Upper lobe of left lung (tissue), 6 donors: ENCODE results near the gene RPUSD4. TPM values are rescaled to one million over a fixed set of nuclear protein-coding genes. Genes with fewer than 3 reads are reported as not detected.

Experiments
- ATAC-seq, 2 donors: fragments of 200-7000 bp; cut with Tn5 transposase; one replicate each; pipeline ENCODE4 v1.9.1; 2022; ENCODE audit warnings: mild to moderate bottlenecking in 2 of 2, moderate library complexity in 2 of 2; ENCODE audit not compliant: low FRiP score in 2 of 2
- DNase-seq, 2 donors: peaks; one replicate each; pipeline ENCODE4 v3.0.0-alpha.2; 2019 to 2020
- H3K27ac ChIP-seq, 4 donors: fragments of 200-600 bp; sonication (generic); one replicate each; pipeline ENCODE4 v1.5.1; 2016 to 2019
- H3K27me3 ChIP-seq, 4 donors: fragments of 200-600 bp; sonication (generic); one replicate each; pipeline ENCODE4 v1.5.1; 2017 to 2019
- H3K36me3 ChIP-seq, 4 donors: fragments of 200-600 bp; sonication (generic); one replicate each; pipeline ENCODE4 v1.5.1; 2016 to 2019
- H3K4me1 ChIP-seq, 4 donors: fragments of 200-600 bp; sonication (generic); one replicate each; pipeline ENCODE4 v1.5.1; 2018 to 2019
- H3K4me3 ChIP-seq, 4 donors: fragments of 200-600 bp; sonication (generic); one replicate each; pipeline ENCODE4 v1.5.1; 2017 to 2019; ENCODE audit warnings: mild to moderate bottlenecking in 2 of 4, moderate library complexity in 1 of 4
- H3K9me3 ChIP-seq, 4 donors: fragments of 200-600 bp; sonication (generic); one replicate each; pipeline ENCODE4 v1.5.1; 2018 to 2019
- CTCF ChIP-seq, 6 experiments: fragments of 450-650 bp in 4 of 6; fragments of 200-600 bp in 2 of 6; sonication (generic) in 2 of 6; IDR thresholded peaks; one replicate each; pipeline ENCODE4 v1.5.1; 2016 to 2019; ENCODE audit warnings: antibody characterized with exemption in 6 of 6
- EP300 ChIP-seq, 4 donors: sonication (generic); formaldehyde crosslinking; IDR thresholded peaks; one replicate each; pipeline ENCODE4 v1.5.1; 2017; ENCODE audit warnings: antibody characterized with exemption in 4 of 4, control low read depth in 2 of 4
- POLR2A ChIP-seq, 4 donors: fragments of 450-650 bp; IDR thresholded peaks; one replicate each; pipeline ENCODE4 v1.5.1; 2016 to 2017; ENCODE audit warnings: antibody characterized with exemption in 4 of 4, mild to moderate bottlenecking in 2 of 4
- POLR2AphosphoS5 ChIP-seq, 2 donors: sonication (generic); formaldehyde crosslinking; IDR thresholded peaks; one replicate each; pipeline ENCODE4 v1.5.1; 2017; ENCODE audit warnings: antibody characterized with exemption in 2 of 2
- WGBS, 2 donors: methylation state at CpG; one replicate each; pipeline ENCODE4 v1.1.5; 2017 to 2018; 5-methylcytosine and 5-hydroxymethylcytosine counted together
- total RNA-seq, 6 donors: library from RNA; depleted of rRNA in 4 of 6; stranded (reverse); fragments of >200 nt in 4 of 6; gene quantifications; one replicate each; pipeline versions ENCODE4 v1.1.0 to v1.2.1, GENCODE V29; 2016 to 2021
- donor health status: DM: no; HTN: no; CAD: no; lungs with moderate emphysema.
- donor health status: DM: no; HTN: yes; CAD: no; lungs with severe emphysema.

Gene RPUSD4
- total RNA-seq, 6 donors from 2014 or later, result 13.7 to 32.5 (median 20.5) TPM

- H3K36me3 ChIP-seq, result peaks cover 9 to 56% (median 39%) of the 10 kb centered on the region in 4 donors
Observed at GRCh38 chr11:126254819-126255218, 43.4 kb upstream of the RPUSD4 start.

DNA sequence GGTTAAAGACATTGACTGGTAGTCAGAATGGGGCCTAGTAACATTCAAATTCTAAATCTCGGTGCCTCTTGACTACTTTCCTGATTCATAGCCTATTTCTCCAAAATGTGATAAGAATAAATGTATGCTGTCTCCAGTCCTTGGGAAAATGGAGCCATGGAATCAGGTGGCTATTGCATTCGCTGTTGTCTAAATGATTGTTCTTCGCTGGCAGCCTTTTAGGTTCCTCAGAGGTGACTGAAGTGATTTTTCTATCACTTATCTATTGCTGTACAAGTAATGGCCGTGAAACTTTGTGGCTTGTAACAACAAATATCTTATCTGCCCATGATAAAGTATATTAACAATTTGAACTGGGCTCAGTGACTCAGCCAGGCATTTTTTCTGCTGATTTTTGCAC, 41.8 kb upstream of the RPUSD4 start:
- DNase-seq (no peak), ATAC-seq (no peak)
- H3K36me3 ChIP-seq, result peaks cover 9 to 60% (median 38%) of the 10 kb centered on the region in 4 donors
- no peaks in the 10 kb centered on the region for H3K27me3 ChIP-seq
- no peak overlapping the region for H3K4me3 ChIP-seq
- no peak overlapping the region for H3K27ac ChIP-seq
- no peaks in the 10 kb centered on the region for H3K4me1 ChIP-seq
- no peaks in the 10 kb centered on the region for H3K9me3 ChIP-seq
- TF ChIP-seq EP300 (IDR thresholded peaks at IDR 0.05) (no peak), CTCF (IDR thresholded peaks at IDR 0.05) (no peak), POLR2A (IDR thresholded peaks at IDR 0.05) (no peak), POLR2AphosphoS5 (IDR thresholded peaks at IDR 0.05) (no peak)
- 86 to 95% methylated on average over 4 of the region's 4 CpGs for WGBS, 2 donors

More at GRCh38 chr11:126254819-126255218, 43.4 kb upstream of the RPUSD4 start:
- WGBS, 2 donors, result 68 to 80% methylated on average over 1 of the region's 1 CpG
- Histone ChIP-seq H3K27ac (no peak overlapping the region), H3K27me3 (no peaks in the 10 kb centered on the region), H3K9me3 (no peaks in the 10 kb centered on the region), H3K4me3 (no peak overlapping the region), H3K4me1 (no peaks in the 10 kb centered on the region)
- DNase-seq (no peak), ATAC-seq (no peak)
- TF ChIP-seq POLR2AphosphoS5 (IDR thresholded peaks at IDR 0.05), result no peak
- no peak for TF ChIP-seq CTCF (IDR thresholded peaks at IDR 0.05)
- no peak for TF ChIP-seq EP300 (IDR thresholded peaks at IDR 0.05)
- no peak for TF ChIP-seq POLR2A (IDR thresholded peaks at IDR 0.05)

DNA sequence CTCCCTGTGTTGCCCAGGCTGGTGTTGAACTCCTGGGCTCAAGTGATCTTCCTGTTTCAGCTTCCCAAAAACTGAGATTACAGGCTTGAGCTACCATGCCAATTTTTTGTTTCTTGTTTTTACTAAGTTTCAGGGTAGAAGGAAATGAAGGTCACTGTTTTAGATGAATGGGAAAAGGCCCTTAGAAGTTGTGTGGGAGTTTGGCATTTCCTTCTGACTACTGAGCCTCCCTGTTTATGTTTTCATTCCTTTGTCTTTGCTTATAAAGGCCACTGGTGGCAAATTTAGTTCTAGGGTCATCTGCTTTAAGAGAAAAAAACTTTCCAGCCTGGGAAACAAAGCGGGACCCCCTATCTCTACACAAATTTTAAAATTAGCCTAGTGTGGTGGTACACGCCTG, 35.2 kb upstream of the RPUSD4 start:
- no peak overlapping the region for H3K27ac ChIP-seq
- 77 to 78% methylated on average over 2 of the region's 2 CpGs for WGBS, 2 donors

DNA sequence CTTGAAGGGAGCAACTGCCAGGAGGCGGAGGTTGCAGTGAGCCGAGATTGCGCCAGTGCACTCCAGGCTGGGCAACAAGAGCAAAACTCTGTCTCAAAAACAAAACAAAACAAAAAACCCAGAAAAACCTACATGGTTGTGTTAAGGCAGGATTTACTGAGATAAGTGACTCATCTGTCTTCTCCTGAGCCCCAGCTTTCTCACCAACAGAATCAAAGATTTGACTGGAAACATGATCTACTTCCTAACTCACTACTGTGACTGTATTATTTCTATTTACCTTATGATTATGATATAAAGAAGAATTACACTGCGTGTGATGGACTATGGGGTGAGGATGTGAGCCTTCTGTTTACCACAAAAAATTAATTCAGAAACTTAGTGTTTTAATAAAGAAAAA, 21.9 kb upstream of the RPUSD4 start:
- ATAC-seq (no peak), DNase-seq (no peak)
- Histone ChIP-seq H3K27ac (no peak overlapping the region), H3K36me3 (peaks cover 0 to 33% (median 14%) of the 10 kb centered on the region in 4 donors), H3K4me3 (no peak overlapping the region), H3K4me1 (peaks cover 11 to 14% (median 12%) of the 10 kb centered on the region in 4 donors), H3K27me3 (no peaks in the 10 kb centered on the region), H3K9me3 (no peaks in the 10 kb centered on the region)
- WGBS, 2 donors, result 87 to 98% methylated on average over 4 of the region's 4 CpGs
- TF ChIP-seq CTCF (IDR thresholded peaks at IDR 0.05) (no peak), EP300 (IDR thresholded peaks at IDR 0.05) (no peak), POLR2A (IDR thresholded peaks at IDR 0.05) (no peak), POLR2AphosphoS5 (IDR thresholded peaks at IDR 0.05) (no peak)

More for the DNA sequence above, 35.2 kb upstream of the RPUSD4 start:
- DNase-seq (no peak), ATAC-seq (no peak)
- no peaks in the 10 kb centered on the region for H3K4me1 ChIP-seq
- peaks cover 15 to 55% (median 26%) of the 10 kb centered on the region in 4 donors for H3K36me3 ChIP-seq
- no peak overlapping the region for H3K4me3 ChIP-seq
- H3K9me3 ChIP-seq, result no peaks in the 10 kb centered on the region
- no peak for TF ChIP-seq POLR2A (IDR thresholded peaks at IDR 0.05)
- TF ChIP-seq EP300 (IDR thresholded peaks at IDR 0.05), result no peak
- no peak for TF ChIP-seq POLR2AphosphoS5 (IDR thresholded peaks at IDR 0.05)
- no peak for TF ChIP-seq CTCF (IDR thresholded peaks at IDR 0.05)
- no peaks in the 10 kb centered on the region for H3K27me3 ChIP-seq

DNA sequence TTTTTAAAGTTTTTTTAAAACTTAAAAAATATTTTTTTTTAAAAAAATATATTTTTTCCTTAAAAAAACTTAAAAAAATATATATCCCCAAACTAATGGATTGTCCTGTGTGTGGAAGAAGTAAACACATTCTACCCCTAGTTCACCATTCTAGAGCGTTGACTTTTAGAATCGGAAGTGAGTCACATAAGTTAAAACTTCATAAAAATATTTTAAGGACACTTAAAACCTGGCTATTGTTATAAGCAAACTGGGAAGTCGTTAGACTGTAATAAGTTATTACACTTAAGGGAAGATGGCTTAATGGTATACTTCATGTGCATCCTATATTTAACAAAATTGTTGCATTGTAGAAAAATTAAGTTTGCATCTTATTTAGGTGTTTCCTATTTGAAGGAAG, 21.2 kb upstream of the RPUSD4 start:
- 72 to 82% methylated on average over 3 of the region's 3 CpGs for WGBS, 2 donors
- TF ChIP-seq EP300 (IDR thresholded peaks at IDR 0.05), result no peak
- TF ChIP-seq POLR2AphosphoS5 (IDR thresholded peaks at IDR 0.05), result no peak
- no peak for TF ChIP-seq POLR2A (IDR thresholded peaks at IDR 0.05)
- TF ChIP-seq CTCF (IDR thresholded peaks at IDR 0.05), result no peak
- Histone ChIP-seq H3K27ac (no peak overlapping the region), H3K27me3 (no peaks in the 10 kb centered on the region), H3K4me1 (peaks cover 11 to 14% (median 12%) of the 10 kb centered on the region in 4 donors), H3K9me3 (no peaks in the 10 kb centered on the region), H3K36me3 (peaks cover 0 to 27% (median 11%) of the 10 kb centered on the region in 4 donors), H3K4me3 (no peak overlapping the region)
- ATAC-seq, result no peak
- no peak for DNase-seq
